Mucosa of descending colon (tissue), 3 donors: ENCODE data around the gene ZBTB21. TPM values are rescaled to one million over a fixed set of nuclear protein-coding genes. Genes with fewer than 3 reads are reported as not detected.

Experiments used
- ATAC-seq: fragments of 200-7000 bp; cut with Tn5 transposase; one replicate; pipeline ENCODE4 v1.9.1; 2020; ENCODE audit warnings: mild to moderate bottlenecking, moderate library complexity
- DNase-seq, 3 donors: peaks; one replicate each; pipeline ENCODE4 v3.0.0-alpha.2; 2020
- H3K36me3 ChIP-seq: fragments of 200-600 bp; one replicate; pipeline ENCODE4 v1.8.0; 2021; ENCODE audit warnings: low read depth, mild to moderate bottlenecking
- H3K4me1 ChIP-seq: fragments of 200-600 bp; one replicate; pipeline ENCODE4 v1.8.0; 2021; ENCODE audit warnings: low read depth, mild to moderate bottlenecking
- H3K4me3 ChIP-seq: fragments of 200-600 bp; one replicate; pipeline ENCODE4 v1.8.0; 2021; ENCODE audit warnings: mild to moderate bottlenecking
- H3K9me3 ChIP-seq: fragments of 200-600 bp; one replicate; pipeline ENCODE4 v1.8.0; 2021; ENCODE audit warnings: mild to moderate bottlenecking
- intact Hi-C, 2 donors: fragments of 100-400 bp; cut with DNase I in 1 of 2; cut with micrococcal nuclease in 1 of 2; formaldehyde crosslinking; loops; one replicate each; pipeline versions ENCODE4 v1.11.0 to v1.11.1; 2022; cut with DNase I, micrococcal nuclease
- total RNA-seq, 3 donors: library from RNA; stranded (reverse); fragmentation: NEBNext Ultra II Directional in 2 of 3; extraction: Animal tissue kit (Norgen Biotek cat#: 25700) in 2 of 3; gene quantifications; one replicate each; pipeline versions ENCODE4 v1.2.1 to v1.2.4, GENCODE V29; 2021 to 2023
- TF ChIP-seq, protein P1 (sequence below): fragments of 200-600 bp; IDR thresholded peaks from one replicate; pipeline ENCODE4 v1.8.0; 2022; ENCODE audit warnings: antibody characterized with exemption, mild to moderate bottlenecking
- donor health status: DM: no; HTN: no; CAD: no; lungs with moderate emphysema.
- donor health status: DM: no; HTN: no; CAD: no.
- donor health status: DM: no; HTN: yes; CAD: no.

The ZBTB21 gene
- total RNA-seq, 3 donors from 2014 or later: 11.8 to 18.9 (median 14.6) TPM

DNA sequence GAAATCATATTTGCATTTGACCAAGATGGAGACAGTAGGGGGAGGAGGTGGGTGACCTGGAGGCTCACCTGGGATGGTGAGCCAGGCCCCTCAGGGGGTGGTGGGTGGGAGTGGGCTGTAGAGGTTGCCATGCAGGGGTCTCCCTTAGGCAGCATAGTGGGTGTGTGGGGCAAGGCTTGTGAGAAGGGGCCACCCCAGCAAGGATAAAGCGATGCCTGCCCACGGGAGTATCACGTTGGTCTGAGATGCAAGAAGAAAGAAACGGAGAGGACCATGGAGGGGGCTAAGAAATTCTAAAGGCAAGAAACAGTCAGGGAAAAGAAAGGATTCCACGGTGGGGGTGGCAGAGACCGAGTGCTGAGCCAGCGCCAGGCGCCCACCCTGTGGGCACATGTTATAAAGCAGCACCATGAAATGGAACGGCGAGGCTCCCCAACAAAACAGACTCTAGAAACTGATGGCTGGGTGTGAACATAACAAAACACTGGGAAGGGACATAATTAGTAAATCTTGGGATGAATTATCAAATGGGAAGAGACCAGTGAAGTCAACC lies 44.6 kb downstream of the ZBTB21 start:
- DNase-seq (no peak), ATAC-seq (no peak)
- intact Hi-C loops: no loop called here
- no peaks in the 10 kb centered on the region for H3K36me3 ChIP-seq
- TF ChIP-seq, protein P1, sequence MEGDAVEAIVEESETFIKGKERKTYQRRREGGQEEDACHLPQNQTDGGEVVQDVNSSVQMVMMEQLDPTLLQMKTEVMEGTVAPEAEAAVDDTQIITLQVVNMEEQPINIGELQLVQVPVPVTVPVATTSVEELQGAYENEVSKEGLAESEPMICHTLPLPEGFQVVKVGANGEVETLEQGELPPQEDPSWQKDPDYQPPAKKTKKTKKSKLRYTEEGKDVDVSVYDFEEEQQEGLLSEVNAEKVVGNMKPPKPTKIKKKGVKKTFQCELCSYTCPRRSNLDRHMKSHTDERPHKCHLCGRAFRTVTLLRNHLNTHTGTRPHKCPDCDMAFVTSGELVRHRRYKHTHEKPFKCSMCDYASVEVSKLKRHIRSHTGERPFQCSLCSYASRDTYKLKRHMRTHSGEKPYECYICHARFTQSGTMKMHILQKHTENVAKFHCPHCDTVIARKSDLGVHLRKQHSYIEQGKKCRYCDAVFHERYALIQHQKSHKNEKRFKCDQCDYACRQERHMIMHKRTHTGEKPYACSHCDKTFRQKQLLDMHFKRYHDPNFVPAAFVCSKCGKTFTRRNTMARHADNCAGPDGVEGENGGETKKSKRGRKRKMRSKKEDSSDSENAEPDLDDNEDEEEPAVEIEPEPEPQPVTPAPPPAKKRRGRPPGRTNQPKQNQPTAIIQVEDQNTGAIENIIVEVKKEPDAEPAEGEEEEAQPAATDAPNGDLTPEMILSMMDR: no peak
- no peaks in the 10 kb centered on the region for H3K4me1 ChIP-seq
- H3K9me3 ChIP-seq: no peaks in the 10 kb centered on the region
- H3K4me3 ChIP-seq: no peak overlapping the region

DNA sequence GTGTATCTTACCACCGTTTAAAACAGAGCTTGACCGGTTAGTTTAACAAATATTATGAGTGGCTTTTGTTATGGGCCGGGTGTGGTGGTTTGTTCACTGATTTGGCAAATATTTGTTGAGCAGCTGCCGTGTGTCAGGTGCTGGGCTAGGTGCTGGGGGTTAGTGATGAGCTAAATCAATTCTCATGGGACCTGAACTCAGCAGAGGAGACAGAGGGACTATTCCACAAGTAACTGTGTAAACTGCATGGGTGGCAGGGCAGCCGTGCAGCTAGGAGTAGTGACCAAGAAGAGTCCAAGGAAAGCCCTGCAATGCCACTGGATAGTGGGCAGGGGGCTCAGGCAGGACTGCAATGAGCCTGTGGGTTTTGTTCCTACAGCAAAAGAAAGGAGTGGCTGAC lies 45.1 kb downstream of the ZBTB21 start:
- TF ChIP-seq, protein P1: no peak
- ATAC-seq: peak; percentile 29

DNA sequence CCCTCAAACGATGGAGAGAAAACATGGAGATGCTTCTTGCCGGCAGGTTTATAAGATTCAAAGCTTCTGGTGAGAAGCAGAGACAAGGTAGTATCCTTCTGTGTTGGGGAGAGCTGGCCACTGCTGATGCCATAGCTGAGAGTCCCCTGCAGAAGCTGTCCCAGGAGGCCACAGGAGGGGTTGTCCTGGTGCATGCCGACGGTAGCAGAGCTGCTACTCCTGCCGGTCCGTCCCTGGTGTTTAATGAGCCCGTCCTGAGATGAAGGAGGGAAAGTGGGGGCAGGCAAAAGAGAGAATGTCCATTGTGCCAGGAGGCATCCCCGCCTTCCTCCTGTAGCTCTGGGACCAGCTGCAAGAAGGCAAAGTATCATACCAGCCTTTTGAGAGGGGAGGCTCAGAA lies 46.0 kb downstream of the ZBTB21 start:
- intact Hi-C loops: no loop called here
- no peak for ATAC-seq
- H3K4me1 ChIP-seq: no peaks in the 10 kb centered on the region
- no peaks in the 10 kb centered on the region for H3K36me3 ChIP-seq
- no peak for DNase-seq
- H3K4me3 ChIP-seq: no peak overlapping the region
- TF ChIP-seq, protein P1: no peak
- H3K9me3 ChIP-seq: no peaks in the 10 kb centered on the region

More for the DNA sequence above, 45.1 kb downstream of the ZBTB21 start:
- H3K4me1 ChIP-seq: no peaks in the 10 kb centered on the region
- no peak overlapping the region for H3K4me3 ChIP-seq
- H3K36me3 ChIP-seq: no peaks in the 10 kb centered on the region
- DNase-seq: no peak
- intact Hi-C loops: no loop called here
- no peaks in the 10 kb centered on the region for H3K9me3 ChIP-seq

DNA sequence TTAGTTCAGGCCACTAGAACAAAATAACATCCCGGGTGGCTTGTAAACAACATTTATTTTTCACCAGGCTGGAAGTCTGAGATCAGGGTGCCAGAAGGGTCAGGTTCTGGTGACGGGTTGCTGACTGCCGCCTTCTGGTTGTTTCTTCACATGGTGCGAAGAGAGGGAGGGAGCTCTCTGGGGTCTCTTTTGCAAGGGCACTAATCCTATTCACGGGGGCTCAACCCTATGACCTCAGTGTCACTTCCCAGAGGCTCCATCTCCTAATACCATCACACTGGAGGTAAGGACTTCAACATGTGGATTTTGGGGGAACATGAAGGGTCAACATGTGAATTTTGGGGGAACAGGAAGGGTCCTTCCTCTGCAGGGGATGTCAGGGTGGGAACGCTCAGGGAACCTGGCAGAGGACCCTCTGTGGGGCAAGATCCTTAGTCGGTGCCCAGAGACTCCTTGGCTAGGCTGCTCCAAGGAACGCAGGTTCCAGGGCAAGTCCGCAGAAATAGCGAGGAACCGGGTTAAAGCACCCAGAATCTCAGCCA lies 47.7 kb downstream of the ZBTB21 start:
- Histone ChIP-seq H3K9me3 (no peaks in the 10 kb centered on the region), H3K36me3 (no peaks in the 10 kb centered on the region), H3K4me3 (no peak overlapping the region), H3K4me1 (no peaks in the 10 kb centered on the region)
- TF ChIP-seq, protein P1: no peak
- ATAC-seq (no peak), DNase-seq (no peak)
- intact Hi-C loops: no loop called here

DNA sequence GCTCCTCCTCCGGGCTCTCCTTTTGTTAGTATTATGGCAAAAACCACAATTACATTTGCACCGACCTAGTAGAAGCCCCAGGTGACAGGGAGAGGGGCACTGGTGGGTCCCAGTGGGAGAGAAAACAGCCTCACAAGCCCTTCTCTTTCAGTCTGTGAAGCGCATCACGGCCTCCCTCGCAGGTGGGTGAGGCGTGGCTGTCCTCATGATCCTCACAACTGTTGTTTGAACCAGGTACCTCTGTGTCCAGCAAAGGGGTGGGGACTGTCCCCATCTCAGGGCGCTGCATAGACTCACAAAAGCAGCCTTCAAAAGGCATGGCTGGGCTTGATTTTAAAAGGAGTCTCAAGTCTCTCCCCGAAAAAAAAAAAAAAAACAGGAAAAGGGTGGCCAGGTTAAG lies 48.4 kb downstream of the ZBTB21 start:
- Histone ChIP-seq H3K4me3 (no peak overlapping the region), H3K4me1 (no peaks in the 10 kb centered on the region), H3K9me3 (no peaks in the 10 kb centered on the region), H3K36me3 (no peaks in the 10 kb centered on the region)
- TF ChIP-seq, protein P1: no peak
- DNase-seq: no peak
- ATAC-seq: no peak
- intact Hi-C loops: no loop called here
